Dendritic cell treated with granulocyte-macrophage colony-stimulating factor and Interleukin-4, amounts not matched to agents 40 ng/mL and 50 ng/mL, for 4 days (primary cell): ENCODE measurements around the gene BMPER.

Source experiments
- H3K27ac Mint-ChIP-seq: one replicate; pipeline ENCODE4 v1.8.0; 2022; ENCODE audit warnings: mild to moderate bottlenecking, mixed read lengths
- H3K27me3 Mint-ChIP-seq: one replicate; pipeline ENCODE4 v1.8.0; 2022; ENCODE audit warnings: mild to moderate bottlenecking, mixed read lengths
- H3K36me3 Mint-ChIP-seq: one replicate; pipeline ENCODE4 v1.8.0; 2022; ENCODE audit warnings: low read depth, mixed read lengths
- H3K4me1 Mint-ChIP-seq: one replicate; pipeline ENCODE4 v1.8.0; 2022; ENCODE audit warnings: low read depth, mixed read lengths
- H3K4me3 Mint-ChIP-seq: one replicate; pipeline ENCODE4 v1.8.0; 2022; ENCODE audit warnings: mild to moderate bottlenecking, moderate library complexity, mixed read lengths
- H3K9me3 Mint-ChIP-seq: one replicate; pipeline ENCODE4 v1.8.0; 2022; ENCODE audit warnings: mixed read lengths
- intact Hi-C: fragments of 100-400 bp; cut with micrococcal nuclease; formaldehyde crosslinking; loops from one replicate; pipeline ENCODE4 v1.15.0; 2022

Gene BMPER

GRCh38 chr7:33905389-33906032 lies at the start of gene BMPER:
Gene BMPER, plus strand, starts transcription at chr7:33905539. Its CDS starts 75 bp downstream, at chr7:33905614.
- Mint-ChIP-seq H3K36me3 (no peaks in the 10 kb centered on the region), H3K27ac (no peak within 1 kb of the TSS), H3K4me1 (peaks cover 9% of the 10 kb centered on the region), H3K27me3 (peaks cover 75% of the 10 kb centered on the region), H3K4me3 (no peak within 1 kb of the TSS), H3K9me3 (no peaks in the 10 kb centered on the region)
- intact Hi-C loops = no loop called here

DNA sequence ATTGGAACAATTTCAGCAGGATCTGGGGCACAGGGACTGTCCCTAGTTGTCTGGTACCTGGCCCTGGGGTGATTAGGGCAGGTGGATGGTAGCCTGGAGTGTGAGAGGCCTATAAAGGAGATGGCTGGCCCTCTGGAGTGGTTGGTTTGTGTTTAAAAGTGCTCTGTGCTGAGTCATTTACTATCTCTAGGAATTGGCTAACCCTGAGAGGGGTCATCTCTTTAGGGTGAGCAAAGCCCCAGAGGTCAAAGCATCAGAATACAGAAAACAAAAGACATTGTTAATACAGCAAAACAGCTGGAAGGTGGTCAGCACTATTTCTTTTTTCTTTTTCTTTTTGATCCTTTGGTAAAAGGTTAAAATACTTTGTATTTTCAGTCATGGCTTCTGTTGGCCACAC lies 43.4 kb upstream of the BMPER start:
- Mint-ChIP-seq H3K9me3 (peaks cover 17% of the 10 kb centered on the region), H3K27me3 (no peaks in the 10 kb centered on the region), H3K4me3 (no peak overlapping the region), H3K4me1 (no peaks in the 10 kb centered on the region), H3K27ac (no peak overlapping the region), H3K36me3 (no peaks in the 10 kb centered on the region)
- intact Hi-C loops = no loop called here

DNA sequence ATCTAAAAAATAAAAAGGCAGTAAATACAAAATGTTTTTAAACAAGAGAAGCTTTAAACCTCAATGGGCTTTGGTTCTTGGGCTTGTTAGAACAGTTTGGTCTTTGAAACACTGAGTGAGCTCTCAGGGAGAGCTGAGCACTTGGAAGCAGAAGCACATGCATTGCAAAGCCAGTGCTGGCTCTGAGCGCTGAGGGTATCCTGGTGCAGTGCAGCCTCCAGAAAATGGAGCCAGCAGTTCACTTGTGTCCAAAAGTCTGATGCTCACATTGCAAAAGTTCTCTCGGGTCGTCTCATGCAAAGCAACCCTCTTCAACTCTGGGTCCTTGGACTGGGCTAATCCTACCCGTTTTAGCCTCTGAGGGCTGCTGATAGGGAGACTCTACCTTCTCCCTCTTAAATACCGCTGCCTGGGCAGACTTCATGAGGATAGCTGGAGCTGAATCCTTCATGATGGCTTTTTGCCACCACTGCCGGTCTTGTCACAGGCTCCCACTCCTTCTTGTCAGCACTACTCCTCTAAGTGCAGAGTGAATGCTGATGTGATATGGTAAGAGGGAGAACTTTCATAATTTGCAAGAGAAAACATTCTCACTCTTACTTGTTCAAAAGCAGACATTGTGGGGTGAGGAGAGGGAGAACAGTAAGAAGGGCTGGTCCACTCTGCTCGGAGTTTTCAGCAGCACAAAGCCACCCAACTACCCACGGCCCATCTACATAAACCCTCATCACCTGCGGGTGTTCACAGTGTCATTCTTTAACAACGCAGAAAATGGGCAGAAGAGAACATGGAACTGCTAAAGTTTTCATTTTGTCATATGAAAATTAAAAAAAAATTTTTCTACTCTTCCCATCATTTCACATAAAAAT lies 42.2 kb upstream of the BMPER start:
- Mint-ChIP-seq H3K4me1 (no peaks in the 10 kb centered on the region), H3K27ac (no peak overlapping the region), H3K4me3 (no peak overlapping the region), H3K9me3 (peaks cover 17% of the 10 kb centered on the region), H3K27me3 (no peaks in the 10 kb centered on the region), H3K36me3 (no peaks in the 10 kb centered on the region)
- intact Hi-C loops = no loop called here

- intact Hi-C loops = no loop called here
- Mint-ChIP-seq H3K9me3 (peaks cover 8% of the 10 kb centered on the region), H3K27ac (no peak overlapping the region), H3K36me3 (no peaks in the 10 kb centered on the region), H3K4me3 (no peak overlapping the region), H3K4me1 (no peaks in the 10 kb centered on the region), H3K27me3 (no peaks in the 10 kb centered on the region)
These were observed 37.2 kb upstream of the BMPER start for GRCh38 chr7:33868166-33868565.

- H3K9me3 Mint-ChIP-seq = peaks cover 1% of the 10 kb centered on the region
- H3K4me1 Mint-ChIP-seq = no peaks in the 10 kb centered on the region
- H3K36me3 Mint-ChIP-seq = no peaks in the 10 kb centered on the region
- no peak overlapping the region for H3K4me3 Mint-ChIP-seq
- no peaks in the 10 kb centered on the region for H3K27me3 Mint-ChIP-seq
- no peak overlapping the region for H3K27ac Mint-ChIP-seq
- intact Hi-C loops = no loop called here
These were observed 36.2 kb upstream of the BMPER start for GRCh38 chr7:33869176-33869575.

GRCh38 chr7:33870120-33870519 lies 35.2 kb upstream of the BMPER start:
- Mint-ChIP-seq H3K27ac (no peak overlapping the region), H3K27me3 (no peaks in the 10 kb centered on the region), H3K4me3 (no peak overlapping the region), H3K4me1 (no peaks in the 10 kb centered on the region), H3K9me3 (no peaks in the 10 kb centered on the region), H3K36me3 (no peaks in the 10 kb centered on the region)
- intact Hi-C loops = no loop called here

- no peaks in the 10 kb centered on the region for H3K4me1 Mint-ChIP-seq
- intact Hi-C loops = no loop called here
- no peaks in the 10 kb centered on the region for H3K9me3 Mint-ChIP-seq
- no peaks in the 10 kb centered on the region for H3K27me3 Mint-ChIP-seq
- no peak overlapping the region for H3K4me3 Mint-ChIP-seq
- no peaks in the 10 kb centered on the region for H3K36me3 Mint-ChIP-seq
- no peak overlapping the region for H3K27ac Mint-ChIP-seq
These were observed 32.5 kb upstream of the BMPER start for GRCh38 chr7:33872870-33873269.

- H3K4me3 Mint-ChIP-seq = no peak overlapping the region
- H3K4me1 Mint-ChIP-seq = no peaks in the 10 kb centered on the region
- intact Hi-C loops = no loop called here
- no peaks in the 10 kb centered on the region for H3K27me3 Mint-ChIP-seq
- no peaks in the 10 kb centered on the region for H3K36me3 Mint-ChIP-seq
- H3K27ac Mint-ChIP-seq = no peak overlapping the region
- no peaks in the 10 kb centered on the region for H3K9me3 Mint-ChIP-seq
These were observed 31.8 kb upstream of the BMPER start for GRCh38 chr7:33873518-33873917.

DNA sequence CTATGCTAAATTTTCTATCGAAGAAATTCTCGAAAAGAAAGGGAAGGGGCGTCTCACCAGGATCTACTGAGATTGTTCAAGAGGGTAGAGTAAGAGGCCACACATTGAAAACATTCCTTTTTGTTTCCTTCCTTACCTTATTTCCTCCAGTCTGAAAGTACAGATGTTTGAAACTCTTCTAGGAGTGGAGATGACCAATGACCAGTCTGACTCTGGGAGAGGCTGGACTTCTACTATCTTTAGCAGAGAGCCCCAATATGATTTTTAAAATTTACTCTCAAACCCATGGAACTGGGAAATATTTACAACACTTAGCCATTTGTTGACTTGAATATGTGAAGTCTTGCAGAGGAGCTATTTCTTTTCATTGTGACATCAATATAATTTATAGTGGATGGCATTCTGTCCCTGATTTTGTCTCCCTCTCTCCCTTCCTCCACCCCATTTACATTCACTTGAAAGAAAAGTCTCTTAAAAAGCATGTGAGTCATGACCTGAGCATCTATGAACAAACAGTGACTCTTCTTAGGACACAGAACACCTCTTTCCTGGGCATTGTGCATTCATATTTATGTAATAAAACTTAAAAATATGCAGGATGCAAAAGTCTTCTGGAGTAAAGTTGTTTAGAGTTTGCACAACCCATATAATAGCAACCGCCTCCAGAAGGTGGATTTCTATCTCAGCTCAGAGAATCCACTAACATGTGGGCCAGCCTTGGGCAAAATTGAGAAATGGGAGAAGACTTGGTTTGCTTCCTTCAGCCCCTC lies 31.2 kb upstream of the BMPER start:
- Mint-ChIP-seq H3K27me3 (no peaks in the 10 kb centered on the region), H3K36me3 (no peaks in the 10 kb centered on the region), H3K4me3 (no peak overlapping the region), H3K4me1 (no peaks in the 10 kb centered on the region), H3K27ac (no peak overlapping the region), H3K9me3 (no peaks in the 10 kb centered on the region)
- intact Hi-C loops = no loop called here

- H3K36me3 Mint-ChIP-seq = no peaks in the 10 kb centered on the region
- intact Hi-C loops = no loop called here
- H3K4me3 Mint-ChIP-seq = no peak overlapping the region
These were observed 30.4 kb upstream of the BMPER start for GRCh38 chr7:33874943-33875342.

DNA sequence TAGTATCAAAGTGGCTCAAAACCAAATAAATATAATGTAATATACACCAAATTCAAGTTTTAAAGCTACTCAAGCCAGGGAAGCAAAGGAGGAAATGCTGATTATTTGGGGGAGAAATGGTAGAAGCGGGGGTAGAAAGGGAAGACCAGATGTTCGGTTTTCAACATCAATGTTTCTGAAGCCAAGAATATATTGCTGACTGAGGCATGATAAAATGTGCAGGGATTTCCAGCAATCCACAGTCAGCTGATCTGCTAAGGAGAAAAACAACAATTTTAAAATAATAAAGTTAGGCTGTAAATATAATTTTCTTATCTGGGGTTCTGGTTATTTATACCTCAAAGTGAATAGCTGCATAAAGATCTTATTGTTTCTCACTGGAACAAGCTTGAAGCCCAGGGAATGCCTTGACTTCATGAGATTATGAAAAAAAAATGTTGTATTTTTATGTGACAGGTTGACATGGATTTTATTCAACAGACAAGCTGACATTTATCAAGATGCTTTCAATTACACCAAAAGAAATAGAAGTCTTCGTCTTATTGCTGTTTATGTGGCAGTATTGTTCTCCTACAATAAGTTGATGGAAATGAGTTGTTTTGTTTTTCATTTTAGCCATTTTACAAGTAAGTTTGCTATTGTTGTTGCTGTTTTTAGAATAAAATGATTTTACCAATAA lies 28.6 kb upstream of the BMPER start:
- Mint-ChIP-seq H3K4me3 (no peak overlapping the region), H3K36me3 (no peaks in the 10 kb centered on the region), H3K27ac (no peak overlapping the region), H3K27me3 (no peaks in the 10 kb centered on the region), H3K4me1 (no peaks in the 10 kb centered on the region), H3K9me3 (no peaks in the 10 kb centered on the region)
- intact Hi-C loops = no loop called here

More at GRCh38 chr7:33874943-33875342, 30.4 kb upstream of the BMPER start:
- Mint-ChIP-seq H3K27me3 (no peaks in the 10 kb centered on the region), H3K27ac (no peak overlapping the region), H3K4me1 (no peaks in the 10 kb centered on the region), H3K9me3 (no peaks in the 10 kb centered on the region)

GRCh38 chr7:33880787-33881186 lies 24.6 kb upstream of the BMPER start:
- H3K27me3 Mint-ChIP-seq = no peaks in the 10 kb centered on the region
- no peaks in the 10 kb centered on the region for H3K4me1 Mint-ChIP-seq
- no peaks in the 10 kb centered on the region for H3K9me3 Mint-ChIP-seq
- no peak overlapping the region for H3K4me3 Mint-ChIP-seq
- H3K27ac Mint-ChIP-seq = no peak overlapping the region
- H3K36me3 Mint-ChIP-seq = no peaks in the 10 kb centered on the region
- intact Hi-C loops = no loop called here

DNA sequence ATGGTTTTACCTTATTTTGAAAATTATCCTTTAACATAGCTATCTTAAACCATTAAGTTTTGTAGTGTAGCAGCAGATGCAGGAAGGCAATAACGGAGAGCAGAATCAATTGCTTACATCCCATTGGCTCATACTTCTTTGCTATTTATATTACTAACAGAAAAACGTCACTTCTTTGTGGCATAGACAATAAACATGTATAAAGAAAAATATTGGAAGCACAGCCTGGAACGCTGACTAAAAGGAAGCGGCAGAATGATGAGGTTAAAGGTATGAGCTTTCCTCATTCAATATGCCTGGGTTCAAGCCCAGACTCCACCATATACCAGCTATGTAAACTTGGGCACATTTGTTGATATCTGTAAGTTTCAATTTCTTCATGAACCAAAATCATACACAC lies 24.0 kb upstream of the BMPER start:
- Mint-ChIP-seq H3K4me3 (no peak overlapping the region), H3K27me3 (no peaks in the 10 kb centered on the region), H3K4me1 (no peaks in the 10 kb centered on the region), H3K36me3 (no peaks in the 10 kb centered on the region), H3K27ac (no peak overlapping the region), H3K9me3 (no peaks in the 10 kb centered on the region)
- intact Hi-C loops = no loop called here
